ENCODE data around the gene DSG3.

GRCh38 chr18:31413137-31413536 lies 34.4 kb upstream of the DSG3 start:
- TF ChIP-seq FOXA1 (IDR thresholded peaks at IDR 0.05) (no peak), FOXM1 (IDR thresholded peaks at IDR 0.05; ENCODE audit: borderline replicate concordance) (no peak)
